CD8-positive, alpha-beta memory T cell (primary cell): ENCODE measurements around the gene ETS1. TPM values are rescaled to one million over a fixed set of nuclear protein-coding genes. Genes with fewer than 3 reads are reported as not detected.

Experiments
- CTCF ChIA-PET: fragments of 350-600 bp; sonication (Branson Sonifier 250); formaldehyde crosslinking; loops from one replicate; lab custom pipeline; 2021; ENCODE audit warnings: antibody characterized with exemption; lab: Charles Lee
- POLR2A ChIA-PET: fragments of 350-600 bp; sonication (Branson Sonifier 250); formaldehyde crosslinking; loops from one replicate; lab custom pipeline; 2021; ENCODE audit warnings: antibody characterized with exemption; lab: Charles Lee
- DNase-seq, 5 donors: peaks; one replicate each; pipeline versions ENCODE4 v3.0.0 to v3.0.0-alpha.2; 2020 to 2022; ENCODE audit warnings: mixed read lengths in 1 of 5
- H3K27ac ChIP-seq: one replicate; pipeline ENCODE4 v1.7.0; 2013; ENCODE audit warnings: low read depth, mild to moderate bottlenecking, low read length, moderate library complexity
- H3K27me3 ChIP-seq: 2 replicates; pipeline ENCODE4 v1.7.0; 2013; ENCODE audit warnings: low read length, mild to moderate bottlenecking; ENCODE audit not compliant: insufficient read depth, poor library complexity, severe bottlenecking
- H3K36me3 ChIP-seq: 2 replicates; pipeline ENCODE4 v1.7.0; 2013; ENCODE audit warnings: mild to moderate bottlenecking, low read length, moderate library complexity; ENCODE audit not compliant: insufficient read depth
- H3K4me1 ChIP-seq: 2 replicates; pipeline ENCODE4 v1.7.0; 2013; ENCODE audit warnings: mild to moderate bottlenecking, low read length, moderate library complexity; ENCODE audit not compliant: insufficient read depth
- H3K4me3 ChIP-seq: 2 replicates; pipeline ENCODE4 v1.7.0; 2013; ENCODE audit warnings: mild to moderate bottlenecking, low read length
- H3K9me3 ChIP-seq: 2 replicates; pipeline ENCODE4 v1.7.0; 2013; ENCODE audit warnings: mild to moderate bottlenecking, low read length
- H3K27ac Mint-ChIP-seq, 8 donors: one replicate each; pipeline ENCODE4 v1.8.0; 2020 to 2021; ENCODE audit warnings: mixed read lengths in 8 of 8, mild to moderate bottlenecking in 6 of 8, inconsistent platforms in 3 of 8, moderate library complexity in 3 of 8
- H3K27me3 Mint-ChIP-seq, 2 donors: one replicate each; pipeline ENCODE4 v1.8.0; 2020 to 2021; ENCODE audit warnings: mixed read lengths in 2 of 2, mild to moderate bottlenecking in 1 of 2, moderate library complexity in 1 of 2
- H3K36me3 Mint-ChIP-seq, 3 donors: one replicate each; pipeline ENCODE4 v1.8.0; 2020 to 2021; ENCODE audit warnings: mixed read lengths in 3 of 3, inconsistent platforms in 1 of 3, mild to moderate bottlenecking in 1 of 3
- H3K4me1 Mint-ChIP-seq, 3 donors: one replicate each; pipeline ENCODE4 v1.8.0; 2020 to 2021; ENCODE audit warnings: mixed read lengths in 3 of 3, inconsistent platforms in 1 of 3, mild to moderate bottlenecking in 1 of 3
- H3K4me3 Mint-ChIP-seq, 7 donors: one replicate each; pipeline ENCODE4 v1.8.0; 2020 to 2021; ENCODE audit warnings: mixed read lengths in 7 of 7, mild to moderate bottlenecking in 6 of 7, moderate library complexity in 4 of 7, inconsistent platforms in 2 of 7
- H3K9me3 Mint-ChIP-seq, 5 donors: one replicate each; pipeline ENCODE4 v1.8.0; 2020 to 2022; ENCODE audit warnings: mixed read lengths in 5 of 5, mild to moderate bottlenecking in 3 of 5, moderate library complexity in 2 of 5, inconsistent platforms in 1 of 5
- polyA plus RNA-seq: library from polyadenylated mRNA; unstranded; fragments of 300-500 nt; fragmentation: Illumina TruSeq; gene quantifications from one replicate; pipeline ENCODE4 v1.2.3, GENCODE V29; 2021
- total RNA-seq, 2 experiments: library from RNA; stranded (reverse); gene quantifications; one replicate each; pipeline ENCODE4 v1.2.3, GENCODE V29; 2021

ETS1 gene
- total and polyA plus RNA-seq, 3 experiments from 2014 or later, result 386 to 411 (median 405) TPM

DNA sequence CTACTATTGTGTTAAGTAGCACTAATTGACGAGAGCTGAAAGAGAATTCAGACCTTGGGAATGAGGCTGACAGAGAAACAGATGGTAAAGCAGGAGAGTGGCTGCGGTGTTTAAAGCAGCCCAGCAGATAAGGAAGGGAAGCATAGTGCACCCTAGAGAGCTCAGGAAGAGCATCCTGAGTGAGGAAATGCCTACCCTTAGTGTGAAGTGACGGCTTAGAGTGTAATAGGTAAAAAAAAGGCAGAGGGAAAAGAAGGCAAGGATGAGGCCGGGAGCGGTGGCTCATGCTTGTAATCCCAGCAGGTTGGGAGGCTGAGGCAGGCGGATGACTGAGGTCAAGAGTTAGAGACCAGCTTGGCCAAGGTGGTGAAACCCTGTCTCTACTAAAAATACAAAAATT is 22.4 kb upstream of the ETS1 start:
- Mint-ChIP-seq H3K9me3 (no peaks in the 10 kb centered on the region), H3K27ac (peak overlapping the region; percentile 44 to 98 (median 91)), H3K27me3 (peaks cover 0 to 3% of the 10 kb centered on the region in 2 donors), H3K36me3 (peaks cover 0 to 3% (median 0%) of the 10 kb centered on the region in 3 donors), H3K4me3 (peak overlapping the region in 5 of 7 donors; percentile 19 to 72 (median 60)), H3K4me1 (peaks cover 42 to 47% (median 45%) of the 10 kb centered on the region in 3 donors)
- peaks cover 52% of the 10 kb centered on the region for H3K4me1 ChIP-seq
- ChIA-PET POLR2A (interaction anchor here (0.5 to 1.6 kb wide), 4 partner anchors 14 to 138 kb away, joined by 3 to 5 read pairs (median 4); no protein-coding TSS in a partner anchor), CTCF (interaction anchor here (0.7 to 1.5 kb wide), 5 partner anchors 18 to 452 kb away, joined by 3 to 4 read pairs (median 3); no protein-coding TSS in a partner anchor)
- DNase-seq, result no peak
- no peak overlapping the region for H3K4me3 ChIP-seq
- no peaks in the 10 kb centered on the region for H3K9me3 ChIP-seq
- H3K36me3 ChIP-seq, result no peaks in the 10 kb centered on the region
- no peak overlapping the region for H3K27ac ChIP-seq
- H3K27me3 ChIP-seq, result no peaks in the 10 kb centered on the region

DNA sequence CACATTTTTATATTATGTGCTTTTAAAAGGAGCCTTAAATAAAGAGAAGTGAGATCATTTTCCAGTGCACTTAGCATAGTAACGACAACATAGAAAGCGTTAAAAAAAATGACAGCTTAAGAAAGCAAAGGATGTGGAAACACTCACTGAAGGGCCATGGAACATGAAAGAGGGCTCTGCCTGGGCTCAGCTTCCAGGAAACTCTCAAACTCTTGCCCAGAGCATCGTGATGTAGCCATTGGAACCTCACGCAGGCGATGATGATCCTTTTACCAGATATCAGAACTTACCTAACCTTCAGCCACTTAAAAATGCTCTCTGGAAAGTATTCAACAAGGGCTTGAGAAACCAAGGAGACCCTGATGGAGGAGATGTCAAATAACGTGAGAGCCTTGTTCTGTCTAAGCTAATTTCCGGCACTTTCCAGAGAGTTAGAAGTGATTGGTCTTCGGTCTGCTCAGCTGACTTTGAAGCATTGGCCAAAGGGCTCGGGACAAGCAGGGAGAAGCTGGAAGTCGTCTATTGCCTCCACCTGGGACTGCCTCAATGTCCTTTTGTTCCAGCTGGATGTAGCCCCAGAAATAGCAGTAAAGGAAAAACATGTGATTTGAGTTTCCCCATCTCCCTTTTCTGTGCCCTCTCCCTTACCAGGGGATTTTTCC is 21.5 kb upstream of the ETS1 start:
- H3K36me3 Mint-ChIP-seq, result peaks cover 0 to 3% (median 0%) of the 10 kb centered on the region in 3 donors

DNA sequence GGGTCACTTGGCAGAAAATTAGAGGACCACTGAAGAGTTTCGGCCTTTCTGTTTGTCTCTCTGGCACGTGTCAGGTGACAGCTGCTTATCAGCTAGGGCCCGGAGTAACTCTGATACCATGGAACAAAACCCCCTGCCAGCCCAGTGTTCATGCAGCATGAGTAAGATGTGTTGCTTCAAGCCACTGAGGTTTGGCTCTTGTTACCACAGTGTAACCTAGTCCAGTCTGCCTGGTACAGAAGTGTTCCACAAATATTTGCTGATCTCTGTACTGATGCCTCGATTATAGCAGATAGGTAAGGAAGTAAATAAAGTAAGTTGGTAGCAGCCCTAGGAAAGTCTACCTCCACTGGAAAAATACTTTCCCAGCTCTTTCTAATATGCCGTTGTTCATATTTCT is 20.5 kb upstream of the ETS1 start:
- POLR2A ChIA-PET, result interaction anchor here (0.5 kb wide), 1 partner anchor 82 kb away, joined by 5 read pairs; no protein-coding TSS in a partner anchor
- H3K4me1 ChIP-seq, result peaks cover 65% of the 10 kb centered on the region
- no peak overlapping the region for H3K4me3 Mint-ChIP-seq

More for the DNA sequence above, 21.5 kb upstream of the ETS1 start:
- POLR2A ChIA-PET, result interaction anchor here (0.5 to 1.6 kb wide), 2 partner anchors 15 to 48 kb away, joined by 3 to 5 read pairs; no protein-coding TSS in a partner anchor
- Histone ChIP-seq H3K9me3 (no peaks in the 10 kb centered on the region), H3K27ac (no peak overlapping the region), H3K36me3 (no peaks in the 10 kb centered on the region), H3K27me3 (no peaks in the 10 kb centered on the region), H3K4me3 (no peak overlapping the region), H3K4me1 (peaks cover 55% of the 10 kb centered on the region)
- H3K4me3 Mint-ChIP-seq, result peak overlapping the region in 1 of 7 donors; percentile 45
- H3K27me3 Mint-ChIP-seq, result peaks cover 0 to 3% of the 10 kb centered on the region in 2 donors
- CTCF ChIA-PET, result interaction anchor here (1.2 to 1.5 kb wide), 2 partner anchors 10 to 437 kb away, joined by 3 to 4 read pairs; no protein-coding TSS in a partner anchor
- peak overlapping the region; percentile 37 to 95 (median 76) for H3K27ac Mint-ChIP-seq
- H3K4me1 Mint-ChIP-seq, result peaks cover 42 to 51% (median 43%) of the 10 kb centered on the region in 3 donors
- no peak for DNase-seq
- no peaks in the 10 kb centered on the region for H3K9me3 Mint-ChIP-seq

DNA sequence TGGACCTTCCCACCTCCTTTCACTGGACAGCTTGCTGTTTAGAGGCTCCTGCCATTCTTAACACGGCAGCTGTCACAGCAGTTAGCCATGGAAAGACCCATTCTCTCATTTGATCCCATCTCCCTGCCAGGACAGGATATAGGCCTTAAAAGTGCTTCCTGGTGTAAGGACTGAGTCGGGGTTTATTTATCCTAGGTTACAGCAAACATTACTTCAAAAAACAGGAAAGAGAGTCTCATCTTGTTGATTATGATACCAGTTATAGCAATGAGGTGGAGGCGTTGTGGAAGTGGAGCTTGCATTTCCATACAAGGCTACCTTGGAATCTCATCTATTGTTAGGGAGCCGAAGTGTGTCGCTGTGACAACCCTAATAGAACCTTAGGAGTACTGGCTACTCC is 17.4 kb upstream of the ETS1 start:
- Mint-ChIP-seq H3K9me3 (no peaks in the 10 kb centered on the region), H3K4me1 (peaks cover 24 to 33% (median 29%) of the 10 kb centered on the region in 3 donors), H3K36me3 (peaks cover 0 to 2% (median 0%) of the 10 kb centered on the region in 3 donors), H3K27ac (peak overlapping the region in 1 of 8 donors; percentile 35), H3K4me3 (no peak overlapping the region), H3K27me3 (peaks cover 0 to 5% of the 10 kb centered on the region in 2 donors)
- Histone ChIP-seq H3K4me3 (no peak overlapping the region), H3K4me1 (peaks cover 43% of the 10 kb centered on the region), H3K27me3 (no peaks in the 10 kb centered on the region), H3K36me3 (no peaks in the 10 kb centered on the region), H3K27ac (no peak overlapping the region), H3K9me3 (no peaks in the 10 kb centered on the region)
- CTCF ChIA-PET, result interaction anchor here (1.2 to 1.6 kb wide), 4 partner anchors 11 to 153 kb away, joined by 3 to 7 read pairs (median 4); no protein-coding TSS in a partner anchor
- POLR2A ChIA-PET, result interaction anchor here (1.1 to 1.3 kb wide), 2 partner anchors 19 to 22 kb away, joined by 4 read pairs; no protein-coding TSS in a partner anchor
- DNase-seq, result no peak

More for the DNA sequence above, 20.5 kb upstream of the ETS1 start:
- Mint-ChIP-seq H3K9me3 (no peaks in the 10 kb centered on the region), H3K27me3 (peaks cover 0 to 3% of the 10 kb centered on the region in 2 donors), H3K36me3 (peaks cover 0 to 3% (median 0%) of the 10 kb centered on the region in 3 donors), H3K27ac (peak overlapping the region in 2 of 8 donors; percentile 42 to 54), H3K4me1 (peaks cover 45 to 57% (median 49%) of the 10 kb centered on the region in 3 donors)
- Histone ChIP-seq H3K36me3 (no peaks in the 10 kb centered on the region), H3K4me3 (no peak overlapping the region), H3K9me3 (no peaks in the 10 kb centered on the region), H3K27ac (no peak overlapping the region), H3K27me3 (no peaks in the 10 kb centered on the region)
- DNase-seq, result no peak
- CTCF ChIA-PET, result interaction anchor here (1.2 to 1.4 kb wide), 4 partner anchors 9 to 89 kb away, joined by 3 to 6 read pairs (median 4); no protein-coding TSS in a partner anchor

DNA sequence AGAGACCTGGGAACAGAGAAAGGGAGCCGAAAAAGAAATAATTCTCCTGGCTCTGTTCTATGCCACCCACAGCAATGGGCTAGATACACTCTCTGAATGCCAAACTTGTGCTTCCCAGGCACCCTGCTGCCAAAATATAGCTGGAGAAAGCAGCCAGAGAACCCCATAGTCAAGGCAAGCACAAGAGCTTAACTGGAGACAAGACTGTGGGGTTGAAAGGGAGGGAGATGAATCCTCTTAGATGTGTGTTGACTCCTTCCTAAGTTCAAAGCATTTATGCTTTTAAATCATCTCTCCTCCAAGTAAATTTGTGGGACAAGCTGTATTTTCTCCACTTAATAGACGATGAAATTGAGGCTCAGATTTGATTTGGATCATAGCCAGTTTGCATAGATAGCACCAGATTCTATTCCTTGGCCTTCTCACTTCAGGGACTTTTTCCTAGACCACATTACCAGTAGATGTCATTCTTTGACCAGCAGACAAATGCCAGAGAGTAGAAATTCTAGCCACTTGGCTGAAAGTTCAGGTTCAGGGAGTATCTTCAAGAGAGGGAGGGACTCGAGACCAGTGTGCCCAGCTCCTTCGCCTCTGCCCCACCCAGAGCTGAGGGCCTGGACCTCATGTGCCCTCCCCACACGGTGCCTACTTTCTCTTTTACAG is 16.5 kb upstream of the ETS1 start:
- Mint-ChIP-seq H3K27ac (peak overlapping the region in 3 of 8 donors; percentile 1 to 75 (median 37)), H3K36me3 (no peaks in the 10 kb centered on the region), H3K9me3 (no peaks in the 10 kb centered on the region), H3K27me3 (peaks cover 0 to 5% of the 10 kb centered on the region in 2 donors), H3K4me3 (no peak overlapping the region), H3K4me1 (peaks cover 15 to 25% (median 21%) of the 10 kb centered on the region in 3 donors)
- no peak for DNase-seq
- Histone ChIP-seq H3K4me3 (no peak overlapping the region), H3K4me1 (peaks cover 35% of the 10 kb centered on the region), H3K36me3 (no peaks in the 10 kb centered on the region), H3K9me3 (no peaks in the 10 kb centered on the region), H3K27me3 (no peaks in the 10 kb centered on the region), H3K27ac (no peak overlapping the region)
- ChIA-PET CTCF (interaction anchor here (1.0 to 1.6 kb wide), 8 partner anchors 12 to 33 kb away, joined by 3 to 7 read pairs (median 3); no protein-coding TSS in a partner anchor), POLR2A (interaction anchor here (1.1 kb wide), 1 partner anchor 23 kb away, joined by 4 read pairs; no protein-coding TSS in a partner anchor)

DNA sequence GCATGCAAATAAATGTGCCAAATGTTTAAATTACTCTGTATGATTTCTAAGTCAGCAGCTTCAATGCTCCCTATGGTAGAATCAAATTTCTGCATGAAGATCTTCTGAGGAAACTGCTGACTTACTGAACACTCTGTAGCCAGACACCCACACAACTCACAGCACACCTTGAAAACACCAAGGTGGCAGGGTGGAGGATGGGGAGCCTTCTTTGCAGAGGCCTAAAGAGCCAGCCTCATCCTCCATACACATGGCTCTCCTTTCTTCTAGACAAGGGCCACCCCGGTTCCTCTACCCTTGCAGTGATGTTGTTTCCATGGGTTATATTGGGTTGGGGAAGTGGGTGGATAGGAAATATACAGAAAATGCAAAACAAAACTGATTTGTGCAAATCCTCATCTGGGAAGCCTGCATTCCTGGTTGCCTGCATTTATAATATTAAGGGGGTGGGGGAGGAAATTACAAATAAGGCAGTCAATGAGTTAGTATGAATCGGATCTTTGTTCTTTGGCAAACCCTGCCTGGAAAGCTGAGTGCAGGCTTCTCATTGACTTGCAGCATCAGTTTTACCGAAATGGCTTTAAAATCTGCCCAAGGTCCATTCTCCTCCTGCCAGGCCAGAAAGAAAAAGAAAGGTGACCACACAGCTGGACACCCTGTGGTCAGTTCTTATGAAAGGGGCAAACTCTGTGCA is 15.8 kb upstream of the ETS1 start:
- DNase-seq, result no peak
- Histone ChIP-seq H3K4me1 (peaks cover 27% of the 10 kb centered on the region), H3K27ac (no peak overlapping the region), H3K4me3 (no peak overlapping the region), H3K36me3 (no peaks in the 10 kb centered on the region), H3K27me3 (no peaks in the 10 kb centered on the region), H3K9me3 (no peaks in the 10 kb centered on the region)
- Mint-ChIP-seq H3K36me3 (no peaks in the 10 kb centered on the region), H3K4me1 (peaks cover 10 to 24% (median 16%) of the 10 kb centered on the region in 3 donors), H3K4me3 (no peak overlapping the region), H3K9me3 (no peaks in the 10 kb centered on the region), H3K27me3 (peaks cover 3 to 5% of the 10 kb centered on the region in 2 donors), H3K27ac (peak overlapping the region in 1 of 8 donors; percentile 23)
- ChIA-PET POLR2A (no interaction called here), CTCF (interaction anchor here (1.0 to 1.6 kb wide), 7 partner anchors 12 to 32 kb away, joined by 3 to 7 read pairs (median 3); no protein-coding TSS in a partner anchor)

DNA sequence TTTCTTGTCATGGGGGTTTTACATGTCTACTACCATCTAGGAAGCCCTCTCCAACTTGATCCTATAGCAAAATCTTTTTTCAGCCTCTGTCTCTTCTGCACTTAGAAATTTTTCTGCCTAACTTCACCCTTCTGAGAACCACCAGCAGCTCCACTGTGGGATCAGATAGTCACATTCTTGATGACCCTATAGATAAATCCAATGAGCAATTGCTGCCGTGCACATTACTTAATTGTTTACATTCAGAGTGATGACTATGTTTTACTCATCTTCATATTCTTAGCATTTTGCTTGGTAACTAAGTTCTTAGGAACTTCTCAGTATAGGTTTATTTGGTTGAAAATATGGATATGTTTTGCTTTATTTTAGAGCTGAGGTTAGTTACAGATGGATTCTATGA is 12.4 kb upstream of the ETS1 start:
- no peak for DNase-seq
- POLR2A ChIA-PET, result no interaction called here
- Histone ChIP-seq H3K27ac (no peak overlapping the region), H3K27me3 (no peaks in the 10 kb centered on the region), H3K36me3 (no peaks in the 10 kb centered on the region), H3K4me1 (peaks cover 21% of the 10 kb centered on the region), H3K4me3 (no peak overlapping the region), H3K9me3 (no peaks in the 10 kb centered on the region)
- Mint-ChIP-seq H3K27me3 (peaks cover 4 to 5% of the 10 kb centered on the region in 2 donors), H3K4me1 (peaks cover 6 to 21% (median 6%) of the 10 kb centered on the region in 3 donors), H3K9me3 (no peaks in the 10 kb centered on the region), H3K27ac (peak overlapping the region in 1 of 8 donors; percentile 37), H3K36me3 (no peaks in the 10 kb centered on the region), H3K4me3 (no peak overlapping the region)
- CTCF ChIA-PET, result interaction anchor here (1.3 to 1.6 kb wide), 4 partner anchors 9 to 232 kb away, joined by 3 to 4 read pairs (median 3); no protein-coding TSS in a partner anchor
